GM21576 (cell line): ENCODE measurements around the gene ASPG.

ENCODE experiments used
- ATAC-seq: cut with Tn5 transposase; IDR thresholded peaks from one replicate; pipeline ENCODE4 v1.9.1; 2021; ENCODE audit warnings: mild to moderate bottlenecking, moderate library complexity; ENCODE audit not compliant: unreplicated experiment

ASPG gene

DNA sequence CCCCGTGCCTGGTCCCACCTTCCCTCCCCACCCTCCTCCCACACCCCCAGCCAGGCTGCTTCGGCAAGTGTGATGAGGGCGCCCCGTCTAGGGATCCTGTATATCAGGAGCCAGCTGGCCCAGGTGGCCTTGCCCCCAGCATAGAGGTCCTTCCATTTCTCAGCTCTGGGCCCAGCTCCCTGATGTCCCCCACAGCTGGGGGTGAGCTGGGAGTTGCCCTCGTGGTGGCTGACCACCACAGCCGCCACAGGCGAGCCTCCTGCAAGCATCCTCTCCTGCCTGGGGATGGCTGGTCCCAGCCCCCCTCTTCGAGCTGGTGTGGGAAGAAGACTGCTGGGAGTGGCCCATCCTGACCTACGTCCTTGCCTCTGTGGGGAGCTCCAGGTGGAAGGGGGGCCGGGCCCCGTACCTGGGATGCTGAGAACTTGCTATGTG lies 7.4 kb downstream of the ASPG start:
- no peak for ATAC-seq

DNA sequence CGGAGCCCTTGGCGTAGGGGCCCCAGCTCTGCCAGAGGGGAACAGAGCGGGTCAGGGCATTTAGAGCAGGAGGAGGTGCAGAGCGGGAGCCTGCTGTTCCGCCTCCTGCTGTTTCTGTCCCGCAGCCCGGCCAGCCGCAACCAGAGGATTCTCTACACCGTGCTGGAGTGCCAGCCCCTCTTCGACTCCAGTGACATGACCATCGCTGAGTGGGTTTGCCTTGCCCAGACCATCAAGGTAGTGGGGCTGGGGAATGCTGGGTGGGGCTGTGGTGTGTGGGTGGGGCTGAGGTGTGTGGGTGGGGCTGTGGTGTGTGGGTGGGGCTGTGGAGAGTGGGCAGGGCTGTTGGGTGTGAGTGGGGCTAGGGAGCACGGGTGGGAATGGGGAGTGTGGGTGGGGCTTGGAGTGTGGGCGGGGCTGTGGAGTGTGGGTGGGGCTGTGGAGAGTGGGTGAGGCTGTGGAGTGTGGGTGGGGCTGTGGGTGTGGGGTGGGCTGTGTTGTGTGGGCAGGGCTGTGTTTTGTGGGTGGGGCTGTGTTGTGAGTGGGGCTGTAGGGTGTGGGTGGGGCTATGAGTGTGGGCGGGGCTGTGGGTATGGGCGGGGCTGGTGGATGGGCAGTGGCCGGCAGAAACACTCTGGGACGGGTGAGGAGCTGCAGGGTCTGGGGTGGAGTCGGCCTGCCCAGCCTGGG lies 8.0 kb downstream of the ASPG start:
- ATAC-seq: no peak

DNA sequence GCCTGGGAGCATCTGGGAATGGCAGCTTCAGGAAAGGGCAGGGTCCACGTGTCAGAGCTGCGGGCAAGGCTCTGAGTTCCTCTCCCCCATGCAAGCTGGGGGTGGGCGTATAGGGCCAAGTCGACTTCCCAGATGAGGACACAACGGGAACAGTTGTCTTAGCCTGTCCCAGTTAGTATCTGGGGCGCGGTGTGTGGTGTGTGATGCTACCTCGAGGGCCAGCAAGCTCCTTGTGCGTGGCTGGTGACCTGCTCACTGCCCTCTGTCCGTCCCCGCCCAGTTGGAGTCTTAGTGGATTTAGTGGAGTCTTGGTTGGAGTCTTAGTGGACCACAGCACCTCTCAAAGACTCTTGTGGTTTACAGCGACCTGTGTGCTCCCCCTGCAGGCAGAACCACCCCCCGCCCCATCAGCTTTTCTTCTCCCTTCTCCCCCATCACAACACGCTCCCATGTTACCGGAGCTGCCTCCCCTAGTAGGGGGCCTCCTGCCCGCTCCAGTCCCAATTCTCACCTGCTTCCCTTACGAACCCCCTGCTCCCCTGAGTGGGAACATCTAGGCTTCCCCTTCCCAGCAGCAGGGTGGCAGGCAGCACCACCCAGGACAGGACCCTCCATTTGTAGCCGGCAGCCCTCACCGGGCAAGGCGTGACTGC lies 8.7 kb downstream of the ASPG start:
- ATAC-seq: no peak

DNA sequence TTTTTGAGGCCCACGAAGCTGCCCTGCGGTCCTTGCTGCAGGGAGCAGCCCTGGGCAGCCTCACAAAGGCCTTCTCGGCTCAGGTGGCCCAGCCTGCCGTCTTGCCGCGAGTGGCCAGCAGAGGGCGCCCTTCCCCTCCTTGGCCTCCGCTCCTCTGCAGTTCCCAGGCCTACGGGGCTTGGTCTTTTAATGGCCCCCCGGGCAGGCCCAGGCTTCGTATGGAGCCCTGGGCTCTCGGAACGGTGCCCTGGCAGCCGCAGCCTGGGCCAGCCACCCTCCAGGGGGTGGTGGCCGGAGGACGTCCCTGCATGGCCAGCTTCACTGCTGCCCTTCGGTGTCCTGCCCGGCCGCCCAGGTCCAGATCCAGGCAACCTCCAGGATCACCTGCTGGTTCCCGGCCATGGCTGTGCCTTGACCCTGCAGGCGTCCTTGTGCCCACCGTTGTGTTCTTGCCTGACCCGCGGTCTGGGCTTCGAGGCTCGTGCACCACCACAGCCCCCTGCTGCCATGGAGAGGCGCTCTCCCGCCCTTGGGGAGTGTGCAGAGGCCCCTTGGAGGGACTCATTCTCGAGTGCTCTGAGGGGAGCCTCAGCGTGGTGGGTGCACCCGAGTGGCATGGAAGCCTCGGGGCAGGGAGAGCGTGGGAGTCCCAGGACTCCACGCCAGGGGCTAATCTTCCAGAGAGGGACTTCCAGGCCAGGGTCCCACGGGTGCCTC lies 9.4 kb downstream of the ASPG start:
- ATAC-seq: no peak

DNA sequence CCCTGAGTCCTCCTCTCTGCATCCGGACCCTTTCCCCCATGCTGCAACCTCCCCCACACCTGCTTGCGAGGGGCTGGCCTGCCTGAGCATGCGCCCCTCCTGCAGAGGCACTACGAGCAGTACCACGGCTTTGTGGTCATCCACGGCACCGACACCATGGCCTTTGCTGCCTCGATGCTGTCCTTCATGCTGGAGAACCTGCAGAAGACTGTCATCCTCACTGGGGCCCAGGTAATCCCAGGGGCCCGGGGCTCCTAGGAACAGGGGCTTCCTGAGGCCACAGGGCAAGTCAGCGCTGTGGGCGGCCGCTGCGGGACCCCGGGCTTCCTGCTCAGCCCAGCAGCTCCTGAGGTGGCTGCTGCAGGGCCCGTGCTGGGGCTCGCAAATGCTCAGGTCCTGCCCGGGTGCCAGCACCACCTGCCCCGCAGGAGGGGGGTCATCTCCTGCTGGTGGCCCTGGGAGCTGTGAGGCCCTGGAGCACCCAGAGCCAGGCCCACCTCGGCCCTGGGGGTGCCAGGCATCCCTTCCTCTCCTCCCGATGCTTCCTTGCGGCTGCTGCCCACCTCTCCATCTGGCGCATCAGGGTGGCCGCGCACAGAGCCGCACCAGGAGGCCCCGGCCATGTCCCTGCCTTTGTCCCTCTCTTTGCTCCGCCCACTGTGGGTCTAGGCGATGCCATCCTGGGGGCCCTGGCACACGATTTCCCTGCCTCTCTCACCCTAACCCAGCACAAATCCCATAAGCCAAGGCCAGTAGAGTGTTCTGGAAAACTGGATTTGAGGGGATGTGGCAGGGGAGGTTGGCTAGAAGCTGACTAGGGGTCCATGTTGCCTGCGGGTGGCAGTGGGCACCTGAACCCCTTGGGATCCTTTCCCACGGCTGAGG lies 10.2 kb downstream of the ASPG start:
- ATAC-seq: no peak

DNA sequence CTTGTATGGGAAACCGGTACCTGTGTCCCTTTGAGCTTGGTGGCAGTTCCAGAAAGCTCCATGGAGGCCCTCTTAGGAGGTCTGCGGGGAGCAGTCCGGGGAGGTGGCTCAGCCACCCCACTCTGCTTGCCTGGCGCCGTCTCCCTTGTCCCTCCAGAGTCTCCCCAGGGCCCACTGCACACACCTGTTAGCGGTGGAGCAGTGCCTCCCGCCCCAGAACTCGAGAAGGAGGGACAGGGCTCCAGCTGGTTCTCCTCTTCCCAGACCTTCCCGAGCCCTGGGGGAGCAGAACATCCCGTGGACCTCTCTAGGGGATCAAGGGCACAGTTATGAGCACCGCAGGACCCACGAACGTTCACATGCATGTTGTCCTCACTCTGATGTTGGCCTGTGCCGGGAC lies 10.8 kb downstream of the ASPG start:
- no peak for ATAC-seq

DNA sequence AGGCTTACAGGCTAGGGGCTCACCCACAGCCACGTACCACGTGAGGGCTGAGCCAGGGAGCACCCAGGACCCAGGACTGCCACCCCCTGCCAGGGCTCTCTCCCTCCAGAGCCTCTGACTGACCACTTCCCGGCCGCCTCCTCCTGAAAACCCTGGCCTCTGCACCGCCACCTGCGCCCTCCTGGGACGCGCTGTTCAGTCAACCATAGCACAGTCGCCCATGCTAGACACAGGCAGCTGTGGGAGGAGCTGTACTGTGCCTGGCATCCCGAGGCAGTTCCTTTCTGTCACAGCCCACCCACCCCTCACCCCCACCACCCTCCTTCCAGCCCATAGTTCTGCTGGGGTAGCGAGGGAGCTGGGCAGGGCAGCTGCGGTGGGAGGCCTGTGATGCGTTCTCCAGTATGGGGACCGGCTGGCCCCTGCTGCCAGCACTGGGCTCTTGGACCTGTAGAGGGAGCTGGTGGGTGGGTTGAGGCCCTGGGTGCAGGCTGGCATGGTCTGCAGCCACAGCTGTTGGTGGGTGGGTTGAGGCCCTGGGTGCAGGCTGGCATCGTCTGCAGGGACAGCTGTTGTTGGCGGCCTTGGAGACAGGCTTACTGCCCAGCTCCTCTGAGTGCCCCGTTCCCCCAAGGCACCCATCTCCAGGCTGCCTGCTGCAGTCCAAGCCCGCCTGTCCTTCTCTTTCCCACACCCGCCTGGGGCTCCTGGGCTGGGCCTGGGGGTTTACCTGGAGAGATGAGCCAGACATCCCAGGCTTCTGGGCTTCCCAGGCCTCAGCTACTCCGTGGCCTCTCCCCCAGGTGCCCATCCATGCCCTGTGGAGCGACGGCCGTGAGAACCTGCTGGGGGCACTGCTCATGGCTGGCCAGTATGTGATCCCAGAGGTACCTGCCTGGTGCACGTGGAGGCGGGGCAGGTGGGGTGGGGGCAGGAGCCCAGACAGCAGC lies 11.5 kb downstream of the ASPG start:
- no peak for ATAC-seq

DNA sequence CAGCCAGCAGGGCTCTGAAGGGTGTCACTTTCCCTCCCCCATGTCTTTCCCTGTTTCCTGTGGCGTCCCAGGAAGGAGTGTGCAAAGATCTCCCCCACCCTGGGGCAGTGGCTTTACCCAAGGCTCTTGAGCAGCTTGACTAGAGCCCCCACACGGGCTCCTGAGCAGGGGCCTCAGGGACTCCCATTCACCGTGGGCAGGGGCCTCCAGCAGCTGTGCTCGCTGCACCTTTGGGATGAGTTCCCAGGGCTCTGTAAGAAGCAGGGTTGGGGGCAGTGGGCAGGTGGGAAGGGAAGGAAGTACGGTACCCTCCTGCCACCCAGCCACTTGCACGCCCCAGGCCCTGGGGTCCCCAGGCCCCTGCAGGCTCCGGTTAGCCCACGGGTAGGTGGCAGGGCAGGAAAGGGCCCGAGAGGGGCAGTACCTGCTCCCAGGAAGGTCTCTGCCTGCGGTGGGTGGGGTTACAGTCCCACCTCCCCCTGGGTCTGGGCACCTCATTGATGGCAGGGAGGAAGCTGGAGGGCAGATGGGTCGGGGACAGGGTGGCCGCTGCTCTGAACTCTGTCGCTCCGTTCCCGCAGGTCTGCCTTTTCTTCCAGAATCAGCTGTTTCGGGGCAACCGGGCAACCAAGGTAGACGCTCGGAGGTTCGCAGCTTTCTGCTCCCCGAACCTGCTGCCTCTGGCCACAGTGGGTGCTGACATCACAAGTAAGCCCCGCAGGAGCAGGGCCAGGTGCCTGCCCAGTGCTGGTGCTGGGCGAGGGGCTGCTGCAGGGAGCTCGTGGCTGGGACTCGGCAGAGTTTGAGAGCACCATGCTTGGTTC lies 13.0 kb downstream of the ASPG start:
- no peak for ATAC-seq

DNA sequence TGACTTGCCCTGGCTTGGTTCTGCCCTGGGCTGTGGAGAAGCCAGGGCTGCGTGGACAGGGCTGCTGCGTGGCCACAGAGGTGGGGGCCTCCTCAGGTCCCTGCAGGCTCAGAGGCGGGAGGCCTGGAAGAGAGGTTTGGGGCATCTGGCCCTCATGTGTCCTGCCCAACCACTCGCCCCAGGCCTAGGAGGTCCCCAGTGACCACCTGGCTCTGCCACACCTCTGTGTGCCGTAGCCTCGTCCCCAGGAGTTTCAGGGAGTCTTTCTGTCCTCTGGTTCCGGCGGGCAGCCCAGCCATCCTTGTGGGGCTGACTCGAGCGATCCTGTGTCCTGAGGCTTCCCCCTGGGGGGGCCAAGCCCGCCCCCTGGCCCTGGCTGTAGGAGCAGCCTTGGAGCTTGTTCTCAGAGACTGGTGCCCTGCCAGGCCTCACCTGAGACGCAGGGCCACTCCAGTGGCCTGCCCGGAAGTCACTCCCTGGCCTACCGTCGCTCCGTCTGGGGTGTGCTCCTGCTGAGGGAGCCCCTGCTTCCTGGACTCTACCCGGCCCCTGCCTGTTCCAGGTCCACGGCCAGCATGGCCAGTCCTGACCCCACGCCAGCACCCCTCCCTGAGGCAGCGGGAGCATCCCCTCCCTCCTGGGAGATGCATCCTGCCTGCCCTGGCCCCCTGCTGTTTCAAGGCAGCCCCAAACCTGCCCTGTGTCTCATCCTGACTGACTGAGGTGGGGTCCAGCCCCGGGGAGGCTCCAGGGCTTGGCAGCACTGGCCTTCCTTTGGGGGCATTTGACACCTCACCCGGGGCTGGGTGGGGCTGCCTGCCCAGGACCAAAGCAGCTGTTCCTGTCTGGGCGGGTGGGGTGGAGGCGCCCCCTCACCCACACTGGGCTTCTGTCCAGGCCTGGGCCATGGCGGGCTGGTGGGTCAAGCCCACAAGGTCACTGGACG lies 13.9 kb downstream of the ASPG start:
- ATAC-seq: no peak

DNA sequence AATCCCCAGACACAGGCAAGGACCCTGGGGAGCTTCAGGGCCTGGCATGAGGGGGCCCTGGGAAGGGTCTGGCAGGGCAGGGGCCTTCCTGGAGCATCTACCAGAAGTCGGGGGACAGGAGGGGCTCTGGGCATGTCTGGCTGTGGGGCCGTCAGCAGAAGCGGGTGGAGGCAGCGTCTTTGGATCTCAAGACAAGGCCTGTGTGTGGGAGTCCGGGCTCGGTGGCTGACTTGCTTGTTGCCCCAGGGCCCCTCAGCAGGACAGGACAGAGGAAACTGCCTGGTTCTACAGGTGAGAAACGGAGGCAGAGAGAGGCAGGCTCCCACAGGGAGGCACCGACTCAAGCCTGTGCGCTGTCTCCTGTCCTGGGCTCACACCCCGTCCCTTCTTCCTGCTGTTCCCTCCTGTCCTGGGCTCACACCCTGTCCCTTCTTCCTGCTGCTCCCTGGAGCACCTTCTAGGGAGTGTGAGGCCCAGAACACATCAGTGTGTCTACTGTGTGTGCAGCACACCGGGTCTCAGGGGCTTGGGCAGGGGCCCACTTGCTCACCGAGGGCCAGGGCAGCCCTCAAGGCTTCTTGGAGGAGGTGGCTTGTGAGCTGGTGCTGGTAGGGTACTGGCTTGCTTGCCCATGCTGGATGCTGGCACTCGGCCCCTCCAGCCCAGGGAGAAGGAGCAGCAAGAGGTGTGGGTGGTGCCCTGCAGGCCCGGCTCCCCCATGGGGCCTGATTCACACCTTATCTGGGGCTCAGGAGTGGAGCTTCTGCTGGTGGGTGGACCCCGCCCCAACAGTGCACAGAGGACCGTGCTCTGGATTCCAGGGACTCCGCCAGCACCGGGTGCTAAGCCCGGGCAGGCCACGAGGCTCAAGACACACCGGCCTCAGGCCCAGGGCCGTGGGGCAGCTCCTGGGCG lies 14.9 kb downstream of the ASPG start:
- ATAC-seq: no peak

DNA sequence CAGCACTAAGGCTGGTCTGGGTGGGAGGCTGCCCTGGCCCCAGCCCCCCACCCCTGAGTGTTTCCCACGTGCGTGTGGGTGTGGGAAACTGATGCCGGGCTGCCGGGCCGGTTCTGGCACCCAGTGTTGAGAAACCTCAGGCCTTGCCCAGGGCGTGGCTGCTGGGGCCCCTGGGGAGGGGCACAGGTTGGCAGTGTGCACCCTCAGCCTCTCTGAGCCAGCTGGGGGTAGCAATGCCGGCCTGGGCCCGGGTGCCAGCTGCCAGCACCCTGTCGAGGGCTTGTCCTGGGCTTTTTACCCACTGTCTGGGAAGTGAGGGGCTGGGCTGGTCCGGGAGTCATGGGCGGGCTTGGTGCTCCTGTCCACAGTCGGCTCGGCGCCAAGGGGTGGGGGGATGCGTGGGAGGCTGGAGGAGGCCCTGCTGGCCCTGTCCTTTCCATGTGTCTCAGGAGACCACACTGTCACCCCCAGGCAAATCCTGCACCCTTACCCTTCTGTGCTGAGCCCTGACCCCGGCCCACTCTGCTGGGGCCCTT lies 15.7 kb downstream of the ASPG start:
- ATAC-seq: no peak

DNA sequence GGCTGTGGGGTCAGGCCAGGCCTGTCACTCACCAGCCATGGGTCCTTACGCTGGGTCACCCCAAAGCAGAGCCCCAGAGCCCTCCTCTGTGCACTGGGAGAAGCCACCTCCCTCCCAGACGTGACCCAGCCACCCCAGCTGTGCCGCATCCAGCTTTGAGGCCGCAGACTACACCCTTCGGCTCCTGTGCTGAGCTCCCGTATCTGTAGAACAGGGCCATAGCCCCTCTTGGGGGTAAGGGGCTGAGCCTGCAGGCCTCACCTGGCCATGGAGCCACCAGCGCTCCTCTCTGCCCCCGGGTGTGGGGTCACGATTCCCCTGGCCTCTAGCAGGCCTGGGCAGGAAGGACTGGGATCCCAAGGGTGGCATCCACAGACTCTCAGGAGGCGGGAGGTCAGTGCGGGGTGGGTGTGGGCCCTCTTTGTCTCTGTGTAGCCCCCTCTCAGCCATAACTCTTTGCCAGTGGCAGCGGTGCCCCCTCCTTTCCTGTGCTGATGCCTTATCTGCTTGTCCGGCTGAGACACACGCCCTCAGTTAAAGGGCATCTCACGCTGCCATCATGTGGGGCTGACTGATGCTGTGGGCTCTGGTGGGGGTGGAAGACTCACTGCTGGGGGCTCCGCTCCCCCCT lies 16.3 kb downstream of the ASPG start:
- ATAC-seq: no peak

DNA sequence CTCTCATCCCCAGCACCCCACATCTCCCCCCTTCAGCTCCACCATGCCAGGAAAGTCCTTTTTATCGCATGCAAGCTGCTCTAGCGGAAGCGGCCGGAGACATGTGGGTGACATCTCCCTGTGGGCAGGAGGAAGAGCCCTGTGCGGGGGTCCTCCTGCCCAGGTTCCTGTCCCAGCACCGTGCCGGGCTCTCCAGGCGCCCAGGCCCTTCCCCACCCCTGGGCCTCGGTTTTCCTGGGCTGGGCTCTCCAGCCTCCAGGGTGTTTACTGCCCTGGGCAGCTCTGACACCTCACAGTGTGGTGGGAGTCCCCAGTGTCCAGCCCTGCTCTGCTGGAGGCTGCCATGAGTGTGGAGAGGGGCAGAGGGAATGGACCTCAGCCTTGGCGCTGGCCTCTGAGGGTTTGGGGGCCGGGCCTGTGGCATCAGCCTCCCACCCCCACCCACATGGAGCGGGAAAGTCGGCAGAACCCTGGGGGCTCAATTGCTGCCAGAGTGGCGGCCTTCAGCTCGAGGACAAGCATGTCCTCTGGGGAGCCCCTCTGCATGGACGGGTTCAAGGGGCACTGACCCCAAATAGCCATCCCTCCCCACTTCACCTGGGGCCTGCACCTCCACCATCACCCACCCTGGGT lies 16.9 kb downstream of the ASPG start:
- ATAC-seq: no peak

DNA sequence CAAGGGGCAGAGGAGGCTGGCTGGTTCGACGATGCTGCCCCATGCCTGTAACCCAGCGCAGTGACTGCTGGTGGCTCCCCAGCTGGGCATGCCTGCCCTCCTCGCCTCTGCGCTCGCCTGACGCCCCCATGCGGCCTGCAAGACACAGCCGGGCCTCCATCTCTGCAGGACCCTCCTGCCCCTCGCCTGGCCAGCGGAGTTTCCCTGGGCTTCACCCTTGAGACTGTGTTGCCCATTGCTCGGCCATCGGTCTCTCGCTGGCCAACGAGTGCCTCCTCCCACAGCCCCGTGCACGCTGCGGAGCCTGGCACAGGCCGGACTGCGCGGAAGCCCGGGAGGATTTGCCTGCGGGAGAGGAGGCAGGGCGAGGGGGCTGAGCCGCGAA lies 17.6 kb downstream of the ASPG start:
- no peak for ATAC-seq

DNA sequence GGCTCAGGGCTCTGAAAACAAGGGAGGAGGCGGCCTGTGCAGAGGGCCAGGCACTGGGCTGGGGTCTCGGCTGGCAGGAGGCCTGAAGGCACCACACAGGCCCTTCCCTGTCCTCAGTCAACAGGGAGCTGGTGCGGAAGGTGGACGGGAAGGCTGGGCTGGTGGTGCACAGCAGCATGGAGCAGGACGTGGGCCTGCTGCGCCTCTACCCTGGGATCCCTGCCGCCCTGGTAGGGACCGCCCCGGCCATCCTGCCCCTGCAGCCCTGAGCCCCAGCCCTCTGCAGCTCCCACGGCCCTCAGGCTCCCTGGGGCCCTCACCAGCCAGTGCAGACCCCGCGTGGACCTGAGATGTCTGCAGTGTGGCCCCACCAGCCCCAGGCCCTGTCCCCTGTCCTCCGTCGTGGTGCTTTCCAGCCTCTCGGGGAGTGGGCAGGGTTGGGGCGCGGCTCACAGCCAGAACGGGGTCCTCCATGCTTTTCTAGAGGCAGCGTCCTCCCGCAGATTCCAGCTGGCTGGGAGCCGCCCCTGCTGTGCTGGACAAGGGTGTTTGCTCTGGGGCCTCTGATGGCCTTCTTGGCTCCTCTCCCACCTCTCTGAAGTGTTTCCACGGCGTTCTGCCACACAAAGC lies 18.1 kb downstream of the ASPG start:
- ATAC-seq: no peak
